GM10266 (cell line): ENCODE data around the gene TRMT61B.

Source experiments
- DNase-seq: peaks from one replicate; pipeline ENCODE4 v3.0.0; 2012; ENCODE audit errors: extremely low spot score
- CTCF ChIP-seq: IDR thresholded peaks from 2 replicates; pipeline ENCODE4 v1.5.1; 2012; ENCODE audit warnings: mild to moderate bottlenecking, low read depth; ENCODE audit not compliant: control insufficient read depth, insufficient read depth; ENCODE audit errors: missing control alignments

The TRMT61B gene

DNA sequence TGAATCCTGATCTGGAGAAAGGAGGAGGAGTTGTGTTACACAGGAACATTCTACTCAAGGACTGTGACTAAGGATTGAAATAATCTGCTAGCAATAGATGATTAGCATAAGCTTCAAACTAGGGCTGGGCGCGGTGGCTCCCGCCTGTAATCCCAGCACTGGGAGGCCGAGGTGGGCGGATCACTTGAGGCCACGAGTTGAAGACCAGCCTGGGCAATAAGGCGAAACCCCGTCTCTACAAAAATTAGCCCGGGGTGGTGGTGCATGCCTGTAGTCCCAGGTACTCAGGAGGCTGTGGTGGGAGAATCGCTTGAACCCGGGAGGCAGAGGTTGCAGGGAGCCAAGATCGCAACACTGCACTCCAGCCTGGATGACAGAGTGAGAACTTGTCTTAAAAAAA, 1.5 kb downstream of the TRMT61B start:
- TF ChIP-seq CTCF: no peak
- no peak for DNase-seq

GRCh38 chr2:28855977-28856376, 14.1 kb downstream of the TRMT61B start:
- no peak for TF ChIP-seq CTCF
- no peak for DNase-seq

GRCh38 chr2:28855193-28855592, 14.9 kb downstream of the TRMT61B start:
- TF ChIP-seq CTCF: no peak
- DNase-seq: no peak

DNA sequence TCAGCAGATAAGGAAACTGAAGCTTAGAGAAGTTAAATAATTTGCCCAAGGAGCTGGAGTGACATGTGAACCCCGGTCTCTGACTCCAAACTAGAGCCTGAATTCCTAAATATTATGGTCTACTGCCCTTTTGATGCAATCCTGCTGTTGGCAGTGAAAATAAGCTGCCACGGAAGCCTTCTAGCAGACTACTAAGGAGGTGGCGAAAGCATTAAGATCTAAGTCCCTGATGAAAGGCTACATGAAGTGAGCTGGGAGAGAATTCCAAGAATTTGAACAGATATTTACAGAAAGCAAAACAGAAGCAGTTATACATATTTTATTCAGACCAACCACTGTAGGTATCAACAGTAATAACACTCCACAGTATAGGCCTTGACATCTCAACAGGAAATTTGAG, 28.1 kb downstream of the TRMT61B start:
- no peak for DNase-seq

GRCh38 chr2:28838971-28839370, 31.1 kb downstream of the TRMT61B start:
- TF ChIP-seq CTCF: no peak
- no peak for DNase-seq

More for the DNA sequence above, 28.1 kb downstream of the TRMT61B start:
- no peak for TF ChIP-seq CTCF

DNA sequence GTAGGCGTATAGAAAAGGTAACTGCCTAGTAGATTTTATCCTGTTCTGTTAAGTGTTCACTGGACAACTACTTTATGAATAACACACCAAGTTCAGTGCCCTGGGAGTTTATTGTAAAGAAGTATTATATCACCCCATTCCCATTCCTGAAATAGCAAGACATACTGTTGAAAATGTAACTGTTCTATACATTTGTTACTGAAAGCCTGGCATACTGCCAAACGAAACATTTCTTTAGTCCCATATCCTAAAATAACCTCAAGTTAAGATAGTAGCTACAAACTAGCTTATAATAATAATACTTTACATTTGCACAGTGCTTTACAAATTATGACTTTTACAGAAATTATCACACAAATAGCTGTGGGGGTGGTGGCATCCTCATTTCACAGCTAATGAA, 34.3 kb downstream of the TRMT61B start:
- no peak for DNase-seq
- TF ChIP-seq CTCF: no peak

DNA sequence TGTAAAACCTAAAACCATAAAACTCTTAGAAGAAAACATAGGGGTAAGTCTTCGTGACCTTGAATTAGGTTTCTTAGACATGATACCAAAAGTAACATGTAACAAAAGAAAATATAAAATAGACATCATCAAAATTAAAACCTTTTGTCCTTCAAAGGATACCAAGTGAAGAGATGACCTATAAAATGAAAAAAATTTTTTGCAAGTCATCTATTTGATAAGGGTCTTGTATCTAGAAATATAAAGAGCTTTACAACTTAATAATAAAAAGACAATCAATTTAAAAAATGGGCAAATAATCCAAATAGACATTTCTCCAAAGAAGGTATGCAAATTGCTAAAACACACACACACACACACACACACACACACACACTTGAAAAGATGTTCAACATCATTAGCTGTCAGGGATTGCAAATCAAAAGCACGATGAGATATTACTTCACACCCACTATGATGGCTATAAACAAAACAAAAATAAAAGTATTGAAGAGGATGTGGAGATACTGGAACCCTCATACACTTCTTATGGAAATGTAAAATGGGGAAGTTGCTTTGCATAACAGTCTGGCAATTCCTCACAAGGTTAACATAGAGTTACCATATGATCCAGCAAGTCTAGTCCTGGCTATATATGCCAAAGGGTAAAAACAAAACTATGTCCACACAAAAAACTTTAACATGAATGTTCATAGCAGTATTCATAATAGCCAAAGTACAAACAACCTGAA, 36.2 kb downstream of the TRMT61B start:
- DNase-seq: no peak
- no peak for TF ChIP-seq CTCF
